Ascending aorta (tissue), 2 donors: ENCODE data around the gene IL21. TPM values are rescaled to one million over a fixed set of nuclear protein-coding genes. Genes with fewer than 3 reads are reported as not detected.

Experiments used
- DNase-seq, 2 donors: peaks; one replicate each; pipeline ENCODE4 v3.0.0-alpha.2; 2019; ENCODE audit warnings: low spot score in 2 of 2
- H3K27ac ChIP-seq, 2 donors: fragments of 200-600 bp; sonication (generic); one replicate each; pipeline ENCODE4 v1.5.1; 2016 to 2017; ENCODE audit warnings: mild to moderate bottlenecking in 1 of 2
- H3K27me3 ChIP-seq: fragments of 200-600 bp; sonication (generic); one replicate; pipeline ENCODE4 v1.5.1; 2017
- H3K36me3 ChIP-seq, 2 donors: fragments of 200-600 bp; sonication (generic); one replicate each; pipeline ENCODE4 v1.5.1; 2016
- H3K4me1 ChIP-seq, 2 donors: fragments of 200-600 bp; sonication (generic); one replicate each; pipeline ENCODE4 v1.5.1; 2016 to 2017; ENCODE audit warnings: mild to moderate bottlenecking in 1 of 2
- H3K4me3 ChIP-seq, 2 donors: fragments of 200-600 bp; sonication (generic); one replicate each; pipeline ENCODE4 v1.5.1; 2016 to 2017; ENCODE audit warnings: mild to moderate bottlenecking in 1 of 2
- H3K9me3 ChIP-seq, 2 donors: fragments of 200-600 bp; sonication (generic); one replicate each; pipeline ENCODE4 v1.5.1; 2016
- CTCF ChIP-seq, 3 experiments: fragments of 200-600 bp in 2 of 3; fragments of 450-650 bp in 1 of 3; sonication (generic) in 2 of 3; IDR thresholded peaks; one replicate each; pipeline ENCODE4 v1.5.1; 2016 to 2019; ENCODE audit warnings: antibody characterized with exemption in 3 of 3, mild to moderate bottlenecking in 1 of 3, moderate library complexity in 1 of 3
- intact Hi-C: fragments of 100-400 bp; cut with DNase I; formaldehyde crosslinking; loops from one replicate; pipeline ENCODE4 v1.15.1; 2023
- total RNA-seq: library from RNA; depleted of rRNA; stranded (reverse); fragments of >200 nt; gene quantifications from one replicate; pipeline ENCODE4 v1.1.0, GENCODE V29; 2016

Gene IL21
- total RNA-seq, 1 donor from 2014 or later, result not detected

DNA sequence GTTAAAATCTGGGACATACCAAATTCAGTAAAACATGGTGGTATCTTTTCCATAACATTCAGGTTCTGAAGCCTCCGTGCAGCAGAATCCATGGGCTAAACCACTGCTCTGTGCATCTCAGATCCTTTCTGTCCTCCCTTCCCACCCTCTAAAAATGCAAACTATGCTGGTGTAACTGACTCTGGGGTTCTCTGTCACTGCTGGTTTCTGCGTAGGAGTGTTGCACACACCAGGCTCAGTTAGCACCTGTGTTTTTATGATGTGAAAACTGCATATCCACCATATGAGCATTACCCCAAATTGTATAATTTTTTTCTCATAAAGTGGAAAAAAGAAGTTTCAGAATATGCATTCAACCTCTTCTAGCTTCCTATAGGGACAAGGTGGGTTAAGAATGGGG is 22.4 kb upstream of the IL21 start:
- no peak overlapping the region for H3K27ac ChIP-seq
- no peaks in the 10 kb centered on the region for H3K4me1 ChIP-seq
- no peaks in the 10 kb centered on the region for H3K36me3 ChIP-seq
- H3K27me3 ChIP-seq, result no peaks in the 10 kb centered on the region
- intact Hi-C loops, result no loop called here
- H3K9me3 ChIP-seq, result no peaks in the 10 kb centered on the region
- TF ChIP-seq CTCF (IDR thresholded peaks at IDR 0.05), result no peak
- DNase-seq, result no peak
- H3K4me3 ChIP-seq, result no peak overlapping the region

- Histone ChIP-seq H3K27ac (no peak overlapping the region), H3K36me3 (no peaks in the 10 kb centered on the region), H3K4me1 (no peaks in the 10 kb centered on the region), H3K27me3 (no peaks in the 10 kb centered on the region), H3K9me3 (no peaks in the 10 kb centered on the region), H3K4me3 (no peak overlapping the region)
- TF ChIP-seq CTCF (IDR thresholded peaks at IDR 0.05), result no peak
- DNase-seq, result no peak
- intact Hi-C loops, result no loop called here
Measured at GRCh38 chr4:122639181-122639580, 18.3 kb upstream of the IL21 start.

DNA sequence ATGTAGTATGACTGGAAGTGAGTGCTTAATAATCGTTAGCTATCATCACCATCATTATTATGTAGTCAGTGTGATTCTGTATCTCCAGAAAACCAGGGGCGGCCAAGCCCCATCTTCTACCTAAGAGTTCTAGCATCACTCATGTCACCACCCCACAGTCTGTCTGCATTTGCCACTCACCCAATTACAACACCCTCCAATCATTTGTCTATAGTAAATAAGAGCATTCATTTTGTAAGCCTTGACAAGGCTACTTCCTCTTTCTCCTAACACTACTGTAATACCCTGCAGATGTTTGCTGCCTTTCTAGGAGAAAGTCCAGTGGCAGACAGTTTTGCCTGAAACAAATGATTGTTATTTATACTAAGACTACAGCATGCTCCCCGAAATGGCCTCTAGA is 15.8 kb upstream of the IL21 start:
- H3K4me3 ChIP-seq, result no peak overlapping the region
- no peaks in the 10 kb centered on the region for H3K36me3 ChIP-seq
- intact Hi-C loops, result no loop called here
- DNase-seq, result no peak
- H3K4me1 ChIP-seq, result no peaks in the 10 kb centered on the region
- no peak for TF ChIP-seq CTCF (IDR thresholded peaks at IDR 0.05)
- H3K9me3 ChIP-seq, result peaks cover 0 to 2% of the 10 kb centered on the region in 2 donors
- H3K27ac ChIP-seq, result no peak overlapping the region
- H3K27me3 ChIP-seq, result no peaks in the 10 kb centered on the region

GRCh38 chr4:122635205-122635604 is 14.3 kb upstream of the IL21 start:
- intact Hi-C loops, result no loop called here
- Histone ChIP-seq H3K9me3 (peaks cover 0 to 2% of the 10 kb centered on the region in 2 donors), H3K27ac (no peak overlapping the region), H3K4me3 (no peak overlapping the region), H3K27me3 (no peaks in the 10 kb centered on the region), H3K4me1 (no peaks in the 10 kb centered on the region), H3K36me3 (no peaks in the 10 kb centered on the region)
- no peak for DNase-seq
- TF ChIP-seq CTCF (IDR thresholded peaks at IDR 0.05), result no peak

GRCh38 chr4:122633211-122633610 is 12.3 kb upstream of the IL21 start:
- TF ChIP-seq CTCF (IDR thresholded peaks at IDR 0.05), result no peak
- DNase-seq, result no peak
- H3K4me3 ChIP-seq, result no peak overlapping the region
- peaks cover 0 to 2% of the 10 kb centered on the region in 2 donors for H3K9me3 ChIP-seq
- H3K27ac ChIP-seq, result no peak overlapping the region
- no peaks in the 10 kb centered on the region for H3K27me3 ChIP-seq
- H3K36me3 ChIP-seq, result no peaks in the 10 kb centered on the region
- intact Hi-C loops, result no loop called here
- H3K4me1 ChIP-seq, result no peaks in the 10 kb centered on the region
